C4-2B (cell line): Measurements from ENCODE around the gene WDR81.

Experiments used
- ZFX ChIP-seq: fragments of 450-650 bp; IDR thresholded peaks from 2 replicates; pipeline ENCODE4 v1.6.1; 2017
- TF ChIP-seq, protein P1 (sequence below): fragments of 450-650 bp; conservative IDR thresholded peaks from 2 replicates; pipeline ENCODE4 v1.5.1; 2017; ENCODE audit warnings: mild to moderate bottlenecking

DNA sequence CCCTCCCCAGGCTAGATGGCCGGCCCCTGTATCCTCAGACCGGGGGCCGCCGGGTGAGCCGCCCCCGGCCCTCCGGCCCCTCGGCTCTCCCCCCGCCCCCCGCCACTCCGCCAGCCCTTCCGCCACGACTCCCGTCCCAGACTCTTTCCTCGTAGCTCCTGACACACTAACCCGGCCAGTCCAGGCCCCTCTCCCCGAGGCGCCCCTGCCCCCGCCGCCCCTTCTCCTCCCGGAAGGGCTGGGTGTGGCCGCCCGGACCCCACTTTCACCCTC lies 8.8 kb upstream of the WDR81 start:
- TF ChIP-seq, protein P1, sequence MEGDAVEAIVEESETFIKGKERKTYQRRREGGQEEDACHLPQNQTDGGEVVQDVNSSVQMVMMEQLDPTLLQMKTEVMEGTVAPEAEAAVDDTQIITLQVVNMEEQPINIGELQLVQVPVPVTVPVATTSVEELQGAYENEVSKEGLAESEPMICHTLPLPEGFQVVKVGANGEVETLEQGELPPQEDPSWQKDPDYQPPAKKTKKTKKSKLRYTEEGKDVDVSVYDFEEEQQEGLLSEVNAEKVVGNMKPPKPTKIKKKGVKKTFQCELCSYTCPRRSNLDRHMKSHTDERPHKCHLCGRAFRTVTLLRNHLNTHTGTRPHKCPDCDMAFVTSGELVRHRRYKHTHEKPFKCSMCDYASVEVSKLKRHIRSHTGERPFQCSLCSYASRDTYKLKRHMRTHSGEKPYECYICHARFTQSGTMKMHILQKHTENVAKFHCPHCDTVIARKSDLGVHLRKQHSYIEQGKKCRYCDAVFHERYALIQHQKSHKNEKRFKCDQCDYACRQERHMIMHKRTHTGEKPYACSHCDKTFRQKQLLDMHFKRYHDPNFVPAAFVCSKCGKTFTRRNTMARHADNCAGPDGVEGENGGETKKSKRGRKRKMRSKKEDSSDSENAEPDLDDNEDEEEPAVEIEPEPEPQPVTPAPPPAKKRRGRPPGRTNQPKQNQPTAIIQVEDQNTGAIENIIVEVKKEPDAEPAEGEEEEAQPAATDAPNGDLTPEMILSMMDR = no peak
- TF ChIP-seq ZFX = no peak
